HG03064 (cell line): ENCODE measurements around the gene INPP5B.
"Not testable (repeated sequence)": the region's sequence is repeated elsewhere in the genome, so short reads cannot be mapped to it uniquely, and the experiment has no call there.

Source experiments
- ATAC-seq: cut with Tn5 transposase; IDR thresholded peaks from one replicate; pipeline ENCODE4 v1.9.1; 2021; ENCODE audit warnings: low read depth; ENCODE audit not compliant: unreplicated experiment

The INPP5B gene

DNA sequence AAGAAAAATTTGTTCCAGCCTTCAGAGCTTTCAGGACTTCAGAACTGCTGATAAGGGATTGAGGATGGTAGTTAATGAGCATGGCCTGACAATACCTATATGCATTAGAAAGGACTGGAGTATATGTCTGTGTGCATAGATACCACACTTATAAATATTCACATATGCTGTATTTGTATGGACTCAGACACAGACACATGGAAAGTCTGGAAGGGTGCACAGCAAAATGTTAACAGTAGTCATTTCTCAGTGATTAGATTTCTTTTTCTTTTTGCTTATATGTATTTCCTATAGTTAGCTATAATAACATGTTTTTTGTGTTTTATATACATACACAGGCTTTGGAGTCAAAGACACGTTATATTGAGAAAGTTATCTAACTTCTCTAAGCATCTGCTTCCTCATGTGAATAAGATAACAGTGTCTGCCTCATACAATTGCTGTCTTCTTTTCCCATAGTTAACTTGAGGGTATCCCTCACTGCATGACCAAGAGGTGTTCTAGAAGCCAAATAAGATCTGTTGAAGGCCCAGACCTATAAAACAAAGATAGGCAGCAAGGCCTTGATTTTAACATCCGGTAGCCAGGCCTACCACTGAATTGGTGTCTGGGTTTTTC is 31.3 kb downstream of the INPP5B start:
- no peak for ATAC-seq

DNA sequence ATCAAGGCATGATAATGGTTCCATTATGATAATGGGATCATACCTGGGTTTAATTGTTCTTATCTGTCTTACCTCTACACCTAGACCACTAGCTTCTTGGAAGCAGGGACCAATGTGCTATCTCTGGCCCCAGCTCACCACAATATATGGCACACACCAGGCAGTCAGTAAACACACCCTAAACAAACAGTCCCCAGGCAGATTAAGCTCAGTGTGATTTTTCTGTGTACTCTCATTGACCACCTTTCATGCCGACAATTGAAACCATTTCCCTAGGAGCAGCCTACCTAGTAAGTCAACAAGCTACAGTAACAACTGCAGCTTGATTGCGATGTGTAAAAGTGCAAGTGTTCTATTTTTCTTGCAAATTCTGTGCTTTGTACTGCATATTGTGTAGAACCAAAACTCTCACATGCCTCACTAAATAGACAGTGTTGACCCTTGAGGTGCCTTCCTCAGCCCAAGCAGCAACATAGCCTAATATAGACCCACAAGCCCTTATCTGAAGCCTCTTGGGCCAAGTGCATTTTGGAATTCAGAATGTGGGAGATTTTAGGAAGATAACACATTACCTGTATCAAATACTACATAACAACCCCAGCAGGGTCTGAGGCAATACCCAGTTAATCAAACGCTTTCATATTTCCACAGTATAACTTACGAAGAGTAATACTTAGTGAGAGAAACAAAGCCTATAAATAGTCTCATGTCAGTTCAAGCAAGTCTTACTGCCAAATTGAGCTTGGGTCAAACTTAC is 32.0 kb downstream of the INPP5B start:
- ATAC-seq: no peak

DNA sequence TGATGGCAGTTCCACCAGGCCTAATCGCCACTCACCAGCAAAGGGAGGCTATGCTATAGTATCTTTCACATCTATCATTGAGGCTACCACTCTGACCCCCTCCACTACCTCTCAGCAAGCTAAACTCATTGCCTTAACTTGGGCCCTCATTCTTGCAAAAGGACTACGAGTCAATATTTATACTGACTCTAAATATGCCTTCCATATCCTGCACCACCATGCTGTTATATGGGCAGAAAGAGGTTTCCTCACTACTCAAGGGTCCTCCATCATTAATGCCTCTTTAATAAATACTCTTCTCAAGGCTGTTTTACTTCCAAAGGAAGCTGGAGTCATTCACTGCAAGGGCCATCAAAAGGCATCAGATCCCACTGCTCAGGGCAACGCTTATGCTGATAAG is 35.4 kb downstream of the INPP5B start:
- not testable (repeated sequence) for ATAC-seq

DNA sequence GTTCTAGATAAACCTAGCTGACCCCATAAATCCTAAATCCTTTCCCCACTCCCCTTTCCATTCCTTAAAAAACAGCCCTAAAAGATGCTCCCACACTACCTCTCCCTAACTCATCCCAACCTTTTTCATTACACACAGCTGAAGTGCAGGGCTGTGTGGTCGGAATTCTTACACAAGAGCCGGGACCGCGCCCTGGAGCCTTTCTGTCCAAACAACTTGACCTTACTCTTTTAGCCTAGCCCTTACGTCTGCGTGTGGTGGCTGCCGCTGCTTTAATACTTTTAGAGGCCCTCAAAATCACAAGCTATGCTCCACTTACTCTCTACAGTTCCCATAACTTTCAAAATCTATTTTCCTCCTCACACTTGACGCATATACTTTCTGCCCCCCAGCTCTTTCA is 36.0 kb downstream of the INPP5B start:
- ATAC-seq: not testable (repeated sequence)

DNA sequence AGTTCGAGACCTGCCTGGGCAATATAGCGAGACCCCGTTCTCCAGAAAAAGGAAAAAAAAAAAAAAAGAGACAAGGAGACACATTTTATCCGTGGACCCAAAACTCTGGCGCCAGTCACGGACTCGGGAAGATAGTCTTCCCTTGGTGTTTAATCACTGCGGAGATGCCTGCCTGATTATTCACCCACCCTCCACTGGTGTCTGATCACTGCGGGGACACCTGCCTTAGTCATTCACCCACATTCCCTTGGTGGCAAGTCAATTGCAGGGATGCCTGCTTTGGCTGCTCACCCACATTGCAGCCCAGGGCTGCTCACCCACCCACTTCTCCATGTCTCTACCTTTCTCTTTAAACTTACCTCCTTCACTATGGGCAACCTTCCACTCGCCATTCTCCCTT is 38.3 kb downstream of the INPP5B start:
- not testable (repeated sequence) for ATAC-seq

DNA sequence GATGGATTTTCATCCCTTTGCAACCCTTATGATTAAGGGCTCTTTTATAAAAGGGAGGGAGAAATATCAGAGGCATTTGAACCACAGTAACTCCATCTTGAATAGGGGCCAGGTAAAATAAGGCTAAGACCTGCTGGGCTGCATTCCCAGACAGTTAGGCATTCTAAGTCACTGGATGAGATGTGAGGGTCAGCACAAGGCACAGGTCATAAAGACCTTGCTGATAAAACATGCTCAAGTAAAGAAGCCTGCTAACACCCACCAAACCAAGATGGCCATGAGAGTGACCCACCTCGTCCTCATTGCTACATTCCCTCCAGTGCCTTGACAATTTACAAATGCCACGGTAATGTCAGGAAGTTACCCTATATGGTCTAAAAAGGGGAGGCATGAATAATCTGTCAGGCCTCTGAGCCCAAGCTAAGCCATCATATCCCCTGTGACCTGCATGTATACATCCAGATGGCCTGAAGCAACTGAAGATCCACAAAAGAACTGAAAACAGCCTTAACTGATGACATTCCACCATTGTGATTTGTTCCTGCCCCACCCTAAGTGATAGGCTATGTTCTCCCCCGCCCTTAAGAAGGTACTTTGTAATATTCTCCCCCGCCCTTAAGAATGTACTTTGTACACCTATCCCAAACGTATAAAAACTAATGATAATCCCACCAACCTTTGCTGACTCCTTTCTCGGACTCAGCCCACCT is 39.3 kb downstream of the INPP5B start:
- ATAC-seq: not testable (repeated sequence)

DNA sequence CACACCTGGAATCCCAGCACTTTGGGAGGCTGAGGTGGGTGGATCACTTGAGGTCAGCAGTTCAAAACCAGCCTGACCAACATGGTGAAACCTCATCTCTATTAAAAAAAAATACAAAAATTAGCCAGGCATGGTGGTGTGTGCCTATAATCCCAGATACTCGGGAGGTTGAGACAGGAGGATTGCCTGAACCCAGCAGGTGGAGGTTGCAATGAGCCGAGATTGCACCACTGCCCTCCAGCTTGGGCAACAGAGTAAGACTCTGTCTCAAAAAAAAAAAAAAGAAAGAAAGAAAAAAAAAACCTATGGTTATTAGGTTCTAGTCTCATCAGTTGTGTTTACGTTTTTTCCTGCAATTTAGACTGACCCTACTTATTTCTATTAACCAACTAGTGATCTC is 40.3 kb downstream of the INPP5B start:
- ATAC-seq: not testable (repeated sequence)

DNA sequence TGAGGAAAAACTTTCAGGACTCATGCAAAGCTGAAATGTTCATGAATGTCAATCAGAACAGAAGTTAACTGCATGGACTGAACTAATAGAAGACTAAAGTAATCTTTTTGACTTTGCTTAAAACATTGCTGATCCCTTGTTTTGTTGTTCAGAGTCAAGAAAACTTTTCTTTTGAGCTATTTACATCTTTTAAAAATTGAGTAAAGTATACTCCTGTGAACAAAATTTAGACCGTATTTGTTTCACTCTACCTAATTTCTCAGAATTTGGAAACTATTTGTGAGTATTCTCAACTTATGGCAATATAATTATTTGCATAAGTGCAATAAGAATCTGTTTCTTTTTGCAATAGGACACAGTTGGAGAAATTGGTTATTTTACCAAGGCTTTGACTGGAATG is 41.1 kb downstream of the INPP5B start:
- no peak for ATAC-seq

DNA sequence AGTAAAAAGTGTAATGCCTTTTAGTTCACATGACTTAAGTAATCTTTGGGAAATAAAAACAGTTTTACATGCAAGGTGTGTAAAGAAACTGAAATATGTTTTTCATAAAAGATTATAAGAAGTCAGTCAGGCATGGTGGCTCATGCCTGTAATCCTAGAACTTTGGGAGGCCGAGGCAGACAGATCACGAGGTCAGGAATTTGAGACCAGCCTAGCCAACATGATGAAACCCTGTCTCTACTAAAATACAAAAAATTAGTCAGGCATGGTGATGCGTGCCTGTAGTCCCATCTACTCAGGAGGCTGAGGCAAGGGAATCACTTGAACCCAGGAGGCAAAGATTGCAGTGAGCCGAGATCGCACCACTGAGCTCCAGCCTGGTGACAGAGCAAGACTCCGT is 42.9 kb downstream of the INPP5B start:
- not testable (repeated sequence) for ATAC-seq

DNA sequence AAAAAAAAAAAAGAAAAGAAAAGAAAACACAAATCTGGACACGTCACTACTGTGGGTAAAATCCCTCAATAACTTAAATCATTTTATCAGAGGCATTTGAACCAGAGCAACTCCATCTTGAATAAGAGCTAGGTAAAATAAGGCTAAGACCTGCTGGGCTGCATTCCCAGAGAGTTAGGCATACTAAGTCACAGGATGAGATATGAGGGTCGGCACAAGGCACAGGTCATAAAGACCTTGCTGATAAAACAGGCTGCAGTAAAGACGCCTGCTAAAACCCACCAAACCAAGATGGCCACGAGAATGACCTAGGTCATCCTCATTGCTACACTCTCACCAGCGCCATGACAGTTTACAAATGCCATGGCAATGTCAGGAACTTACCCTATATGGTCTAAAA is 43.9 kb downstream of the INPP5B start:
- ATAC-seq: no peak

DNA sequence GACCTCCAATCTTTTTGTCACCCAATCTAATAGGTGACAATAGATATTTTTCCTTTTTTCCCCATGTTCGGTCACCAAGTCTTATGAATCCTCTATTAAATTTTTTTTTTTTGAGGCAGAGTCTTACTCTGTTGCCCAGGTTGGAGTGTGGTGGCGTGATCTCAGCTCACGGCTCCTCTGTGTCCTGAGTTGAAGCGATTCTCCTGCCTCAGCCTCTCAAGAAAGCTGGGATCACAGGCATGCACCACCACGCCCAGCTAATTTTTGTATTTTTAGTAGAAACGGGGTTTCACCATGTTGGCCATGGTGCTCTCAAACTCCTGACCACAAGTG is 45.0 kb downstream of the INPP5B start:
- no peak for ATAC-seq

DNA sequence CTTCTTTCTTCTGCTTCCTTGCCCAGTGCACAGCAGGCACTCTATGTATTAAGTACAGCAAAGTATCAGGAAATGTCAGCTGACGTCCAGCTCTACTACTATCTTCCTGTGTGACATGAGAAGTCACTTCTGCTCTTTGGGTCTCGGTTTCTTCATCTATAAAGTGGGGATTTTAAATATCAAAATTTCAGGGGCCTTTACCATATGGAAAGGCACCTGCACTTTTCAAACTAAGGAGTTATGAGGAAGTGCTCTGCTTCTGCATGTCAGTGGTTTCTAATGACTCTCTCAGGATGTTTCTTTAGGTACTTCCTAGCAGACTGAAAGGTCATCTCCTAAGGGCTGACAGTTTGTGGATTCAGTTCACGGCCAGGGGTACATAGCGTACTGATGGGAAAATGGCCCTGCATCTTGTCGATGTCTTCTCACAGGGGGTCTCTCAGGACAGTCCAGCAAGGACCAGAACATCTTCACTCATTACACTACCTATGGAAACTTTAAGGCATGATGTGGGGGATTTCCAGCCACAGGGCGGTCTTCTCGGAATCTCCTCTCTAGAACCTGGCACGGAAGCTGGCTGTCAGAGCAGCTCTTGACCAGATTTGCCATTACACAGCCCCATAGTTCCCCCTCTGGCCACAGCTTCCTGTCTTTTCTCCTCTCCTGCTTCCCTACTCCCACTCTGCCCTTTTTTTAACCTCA is 45.5 kb downstream of the INPP5B start:
- ATAC-seq: no peak

DNA sequence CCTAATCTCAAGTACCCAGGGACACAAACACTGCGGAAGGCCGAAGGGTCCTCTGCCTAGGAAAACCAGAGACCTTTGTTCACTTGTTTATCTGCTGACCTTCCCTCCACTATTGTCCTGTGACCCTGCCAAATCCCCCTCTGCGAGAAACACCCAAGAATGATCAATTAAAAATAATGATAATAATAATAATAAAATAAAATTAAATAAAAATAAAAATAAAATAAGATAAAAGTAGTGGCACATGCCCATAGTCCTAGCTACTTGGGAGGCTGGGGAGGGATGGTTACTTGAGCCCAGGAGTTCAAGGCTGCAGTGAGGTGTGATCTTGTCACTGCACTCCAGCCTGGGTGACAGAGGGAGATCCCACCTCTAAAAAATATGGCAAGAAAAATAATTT is 49.3 kb downstream of the INPP5B start:
- not testable (repeated sequence) for ATAC-seq

DNA sequence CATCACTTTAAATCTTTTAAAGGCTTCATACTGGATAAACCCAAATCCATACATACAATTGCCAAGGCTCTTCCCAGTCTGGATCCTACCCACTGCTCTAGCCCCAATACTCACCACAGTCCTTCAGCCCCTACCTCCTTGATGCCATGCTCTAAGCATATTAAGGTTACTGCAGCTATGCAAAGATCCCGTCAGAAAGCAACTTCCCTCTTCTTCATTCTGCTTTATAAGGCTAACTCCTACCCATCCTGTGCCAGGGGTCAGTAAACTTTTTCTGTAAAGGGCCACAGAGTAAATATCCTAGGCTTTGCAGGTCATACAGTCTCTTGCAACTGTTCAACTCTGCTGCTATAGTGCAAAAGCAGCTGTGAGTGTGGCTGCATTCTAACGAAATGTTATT is 53.2 kb downstream of the INPP5B start:
- no peak for ATAC-seq

DNA sequence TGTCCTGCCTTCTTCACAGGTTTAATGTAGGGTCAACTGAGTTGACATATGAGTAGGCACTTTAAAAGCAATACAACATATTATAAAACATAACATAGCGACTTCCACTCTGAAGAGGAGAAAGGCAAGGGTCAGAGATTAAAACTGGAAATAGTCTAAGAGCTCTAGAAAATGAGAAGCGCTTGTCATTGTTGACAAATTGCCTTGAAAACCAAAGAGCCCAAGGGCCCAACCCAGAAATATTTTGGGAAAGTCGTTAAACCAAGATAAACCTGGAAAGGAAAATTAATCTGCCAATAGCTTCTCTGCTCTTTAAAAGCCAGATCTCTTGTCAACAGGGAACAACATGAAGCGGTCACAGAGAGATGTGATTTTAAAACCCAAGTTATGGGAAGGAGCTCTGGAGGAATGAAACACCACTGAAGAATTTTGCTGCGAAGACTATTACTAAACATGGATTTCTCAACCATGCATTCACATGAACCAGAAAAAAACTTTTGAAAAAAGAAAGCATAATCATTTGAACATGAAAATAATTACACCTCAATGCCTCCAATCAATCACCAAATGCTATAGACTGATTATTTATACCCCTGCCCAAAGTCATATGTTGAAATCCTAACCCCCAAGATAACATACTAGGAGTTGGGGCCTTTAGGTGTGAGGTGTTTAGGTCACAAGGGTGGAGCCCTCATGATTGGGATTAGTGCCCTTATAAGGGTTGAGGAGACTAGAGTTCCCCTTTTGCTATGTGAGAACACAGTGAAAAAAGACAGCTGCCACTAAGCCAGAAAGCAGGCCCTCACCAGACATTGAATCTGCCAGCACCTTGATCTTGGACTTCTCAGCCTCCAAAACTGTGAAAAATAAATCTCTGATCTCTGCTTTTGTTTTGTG is 54.5 kb downstream of the INPP5B start:
- ATAC-seq: no peak

DNA sequence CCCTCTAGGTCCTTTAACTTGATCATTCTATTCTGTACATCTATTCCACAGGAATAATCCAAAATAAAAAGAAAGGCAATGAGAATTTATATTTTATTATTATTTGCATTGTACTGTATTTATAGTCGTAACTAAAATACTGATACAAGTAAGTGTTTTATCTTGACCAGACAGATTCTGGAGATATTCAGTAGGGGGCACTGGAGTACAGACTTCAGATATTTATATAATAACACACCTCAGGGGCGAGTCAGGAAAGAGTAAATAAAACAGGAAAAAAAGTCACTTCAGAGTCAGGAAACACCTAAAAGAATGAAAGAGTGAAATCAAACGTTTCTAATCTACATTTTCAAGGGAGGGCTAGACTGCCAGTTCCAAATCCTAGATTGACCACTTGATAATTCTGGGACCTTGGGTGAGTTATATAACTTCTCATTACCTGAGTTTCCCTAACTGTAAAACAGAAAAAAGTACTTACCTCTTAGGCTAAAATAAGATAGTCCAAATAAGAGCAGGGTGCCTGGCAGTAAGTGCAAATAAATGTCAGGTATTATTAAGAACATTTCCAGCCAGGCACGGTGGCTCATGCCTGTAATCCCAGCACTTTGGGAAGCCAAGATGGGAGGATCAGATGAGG is 56.4 kb downstream of the INPP5B start:
- ATAC-seq: no peak

DNA sequence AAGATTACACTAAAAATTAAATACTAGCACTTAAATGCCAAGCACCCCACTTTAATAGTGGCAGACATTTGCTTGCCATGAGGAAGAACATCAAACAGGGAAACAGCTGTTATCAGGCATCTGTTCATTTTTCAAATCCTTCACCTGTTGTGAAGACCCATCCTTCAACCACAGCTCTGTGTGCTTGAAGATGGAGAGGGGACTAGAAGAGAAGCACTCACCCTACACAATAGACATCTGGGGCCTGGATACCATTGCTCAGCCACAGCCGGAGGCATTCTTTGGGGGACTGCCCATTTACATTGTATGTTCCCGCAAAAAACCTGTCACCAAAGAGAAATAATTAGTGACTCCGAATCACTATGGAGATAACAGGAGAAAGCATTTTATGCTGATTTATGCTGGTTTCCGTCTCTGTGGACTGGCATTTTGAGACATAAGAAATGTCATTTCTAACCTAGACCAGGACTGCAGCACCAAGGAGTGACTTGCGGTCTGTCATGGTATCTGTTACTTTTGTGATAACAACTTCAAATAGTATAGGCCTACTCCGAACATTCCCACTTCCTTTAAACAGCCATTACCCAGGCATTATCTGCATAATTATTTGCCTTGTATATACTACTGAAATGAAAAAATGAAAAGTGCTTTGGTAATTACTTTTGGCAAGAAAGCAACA is 58.7 kb downstream of the INPP5B start:
- no peak for ATAC-seq

DNA sequence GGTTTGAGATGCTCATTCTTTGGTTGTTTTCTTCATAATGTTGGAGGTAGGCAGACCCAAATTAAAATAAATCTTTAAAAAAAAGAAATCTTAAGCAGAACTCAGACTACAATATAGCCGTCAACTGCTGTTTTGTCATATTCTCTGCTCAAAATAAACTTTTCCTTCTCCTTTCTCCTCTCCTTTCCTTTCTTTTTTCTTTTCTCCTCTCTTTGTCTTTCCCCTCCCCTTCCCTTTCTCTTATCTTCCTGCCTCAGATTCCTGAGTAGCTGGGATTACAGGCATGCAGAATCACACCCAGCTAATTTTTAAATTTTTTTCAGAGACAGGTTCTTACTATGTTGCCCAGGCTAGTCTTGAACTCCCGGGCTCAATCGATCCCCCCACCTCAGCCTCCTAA is 62.7 kb downstream of the INPP5B start:
- ATAC-seq: no peak

DNA sequence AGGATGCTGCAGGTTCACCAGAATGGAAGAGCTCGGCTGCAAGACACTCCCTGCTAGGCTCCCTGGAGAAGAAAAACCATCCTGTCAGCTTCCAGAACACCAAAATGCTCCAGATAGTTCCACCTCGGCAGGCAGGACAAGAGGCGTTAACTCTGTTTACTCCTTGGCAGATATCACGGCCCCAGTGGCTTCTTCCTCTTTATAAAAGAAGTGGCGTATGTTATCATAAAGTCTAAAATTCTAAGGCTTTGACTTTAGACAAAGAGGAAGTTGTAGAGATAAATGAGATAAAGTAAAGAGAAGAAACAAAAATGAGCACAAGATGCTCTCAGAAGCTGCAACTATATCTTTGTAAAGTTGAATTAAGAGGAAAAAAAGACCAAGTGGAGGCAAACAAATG is 63.2 kb downstream of the INPP5B start:
- ATAC-seq: no peak
